HEK293T (cell line): ENCODE measurements around the gene ARID1B.

Source experiments
- CTCF ChIA-PET: fragments of 350-600 bp; formaldehyde crosslinking; extraction: SDS; loops from one replicate; lab custom pipeline; 2021; ENCODE audit warnings: antibody characterized with exemption, inconsistent platforms; lab: Yijun Ruan, JAX
- POLR2A ChIA-PET: fragments of 350-600 bp; formaldehyde crosslinking; extraction: SDS; loops from one replicate; lab custom pipeline; 2020; ENCODE audit warnings: antibody characterized with exemption, inconsistent platforms; lab: Yijun Ruan, JAX
- DNase-seq: peaks from one replicate; pipeline ENCODE4 v3.0.0; 2012; ENCODE audit warnings: mixed read lengths; ENCODE audit errors: extremely low spot score
- ARNT ChIP-seq: fragments of 450-650 bp; IDR thresholded peaks from 2 replicates; pipeline ENCODE4 v1.6.1; 2017; ENCODE audit warnings: mild to moderate bottlenecking
- BHLHE40 ChIP-seq: fragments of 450-650 bp; IDR thresholded peaks from 2 replicates; pipeline ENCODE4 v1.6.1; 2016; ENCODE audit warnings: mild to moderate bottlenecking, moderate library complexity, borderline replicate concordance
- CTBP1 ChIP-seq: fragments of 450-650 bp; IDR thresholded peaks from 2 replicates; pipeline ENCODE4 v1.6.1; 2016; ENCODE audit warnings: borderline replicate concordance
- ELF4 ChIP-seq: fragments of 450-650 bp; IDR thresholded peaks from 2 replicates; pipeline ENCODE4 v1.6.1; 2017; ENCODE audit warnings: antibody characterized with exemption
- FOXA1 ChIP-seq: fragments of 450-650 bp; IDR thresholded peaks from 2 replicates; pipeline ENCODE4 v1.6.1; 2016; ENCODE audit warnings: mild to moderate bottlenecking
- FOXK2 ChIP-seq: fragments of 450-650 bp; IDR thresholded peaks from 2 replicates; pipeline ENCODE4 v1.6.1; 2016; ENCODE audit warnings: mild to moderate bottlenecking
- FOXM1 ChIP-seq: fragments of 450-650 bp; IDR thresholded peaks from 2 replicates; pipeline ENCODE4 v1.6.1; 2017; ENCODE audit warnings: mild to moderate bottlenecking, borderline replicate concordance
- HDGF ChIP-seq: fragments of 450-650 bp; IDR thresholded peaks from 2 replicates; pipeline ENCODE4 v1.6.1; 2017; ENCODE audit warnings: antibody characterized with exemption, borderline replicate concordance
- L3MBTL2 ChIP-seq: fragments of 450-650 bp; conservative IDR thresholded peaks from 2 replicates; pipeline ENCODE4 v1.6.1; 2016; ENCODE audit warnings: mild to moderate bottlenecking
- LEF1 ChIP-seq: fragments of 450-650 bp; IDR thresholded peaks from 2 replicates; pipeline ENCODE4 v1.6.1; 2017; ENCODE audit warnings: mild to moderate bottlenecking, borderline replicate concordance
- NFRKB ChIP-seq: fragments of 450-650 bp; IDR thresholded peaks from 2 replicates; pipeline ENCODE4 v1.6.1; 2016; ENCODE audit warnings: mild to moderate bottlenecking, moderate library complexity
- SP1 ChIP-seq: fragments of 450-650 bp; IDR thresholded peaks from 2 replicates; pipeline ENCODE4 v1.6.1; 2017
- SUZ12 ChIP-seq: fragments of 450-650 bp; IDR thresholded peaks from 2 replicates; pipeline ENCODE4 v1.6.1; 2016; ENCODE audit warnings: mild to moderate bottlenecking
- TARDBP ChIP-seq: fragments of 450-650 bp; IDR thresholded peaks from 2 replicates; pipeline ENCODE4 v1.6.1; 2016
- ZNF384 ChIP-seq: fragments of 450-650 bp; IDR thresholded peaks from 2 replicates; pipeline ENCODE4 v1.6.1; 2016
- TF ChIP-seq, protein P1 (sequence below): fragments of 450-650 bp; IDR thresholded peaks from 2 replicates; pipeline ENCODE4 v1.6.1; 2016

ARID1B gene

GRCh38 chr6:157187182-157188083, 410.3 kb downstream of the ARID1B start:
- peak; percentile 69 for TF ChIP-seq CTBP1
- TF ChIP-seq FOXM1, result no peak
- TF ChIP-seq LEF1, result no peak
- no peak for TF ChIP-seq NFRKB
- TF ChIP-seq HDGF, result no peak
- TF ChIP-seq FOXA1, result no peak
- TF ChIP-seq FOXK2, result no peak; the same call in 1 of the 2 replicates
- TF ChIP-seq, protein P1, sequence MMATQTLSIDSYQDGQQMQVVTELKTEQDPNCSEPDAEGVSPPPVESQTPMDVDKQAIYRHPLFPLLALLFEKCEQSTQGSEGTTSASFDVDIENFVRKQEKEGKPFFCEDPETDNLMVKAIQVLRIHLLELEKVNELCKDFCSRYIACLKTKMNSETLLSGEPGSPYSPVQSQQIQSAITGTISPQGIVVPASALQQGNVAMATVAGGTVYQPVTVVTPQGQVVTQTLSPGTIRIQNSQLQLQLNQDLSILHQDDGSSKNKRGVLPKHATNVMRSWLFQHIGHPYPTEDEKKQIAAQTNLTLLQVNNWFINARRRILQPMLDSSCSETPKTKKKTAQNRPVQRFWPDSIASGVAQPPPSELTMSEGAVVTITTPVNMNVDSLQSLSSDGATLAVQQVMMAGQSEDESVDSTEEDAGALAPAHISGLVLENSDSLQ, result peak; percentile 96
- no peak for TF ChIP-seq BHLHE40
- TF ChIP-seq ARNT, result peak; percentile 91
- TF ChIP-seq SUZ12, result no peak
- TF ChIP-seq SP1, result no peak
- peak; percentile 66; the same call in 1 of the 2 replicates for TF ChIP-seq ZNF384
- TF ChIP-seq L3MBTL2, result 0 out of 2 replicates have a peak, but pooled peaks have one; percentile 12
- TF ChIP-seq ELF4, result no peak
- no peak for TF ChIP-seq TARDBP
- POLR2A ChIA-PET, result no interaction called here
- peak; percentile 47 for DNase-seq
- CTCF ChIA-PET, result interaction anchor here (0.5 kb wide), 1 partner anchor 149 kb away, joined by 6 read pairs; no protein-coding TSS in a partner anchor

GRCh38 chr6:157188213-157188612, 411.0 kb downstream of the ARID1B start:
- CTCF ChIA-PET, result no interaction called here

GRCh38 chr6:157193443-157193996, 416.3 kb downstream of the ARID1B start:
- TF ChIP-seq L3MBTL2 (no peak), LEF1 (no peak), FOXM1 (no peak), CTBP1 (no peak)
- TF ChIP-seq, protein P1, result no peak
- CTCF ChIA-PET, result no interaction called here

More at GRCh38 chr6:157188213-157188612, 411.0 kb downstream of the ARID1B start:
- no peak for DNase-seq
- TF ChIP-seq SUZ12 (no peak), BHLHE40 (no peak), L3MBTL2 (no peak), SP1 (no peak), FOXK2 (no peak), ELF4 (no peak), FOXA1 (no peak), ZNF384 (no peak), FOXM1 (no peak), CTBP1 (no peak), TARDBP (no peak), LEF1 (no peak), HDGF (no peak), ARNT (no peak), NFRKB (no peak)
- TF ChIP-seq, protein P1, result no peak
- POLR2A ChIA-PET, result no interaction called here

GRCh38 chr6:157194110-157194509, 416.9 kb downstream of the ARID1B start:
- POLR2A ChIA-PET, result no interaction called here
- CTCF ChIA-PET, result interaction anchor here (1.0 kb wide), 1 partner anchor 9 kb away, joined by 3 read pairs; no protein-coding TSS in a partner anchor
- TF ChIP-seq LEF1, result no peak
- no peak for TF ChIP-seq ZNF384
- DNase-seq, result no peak

More at GRCh38 chr6:157193443-157193996, 416.3 kb downstream of the ARID1B start:
- DNase-seq, result no peak
- POLR2A ChIA-PET, result no interaction called here

DNA sequence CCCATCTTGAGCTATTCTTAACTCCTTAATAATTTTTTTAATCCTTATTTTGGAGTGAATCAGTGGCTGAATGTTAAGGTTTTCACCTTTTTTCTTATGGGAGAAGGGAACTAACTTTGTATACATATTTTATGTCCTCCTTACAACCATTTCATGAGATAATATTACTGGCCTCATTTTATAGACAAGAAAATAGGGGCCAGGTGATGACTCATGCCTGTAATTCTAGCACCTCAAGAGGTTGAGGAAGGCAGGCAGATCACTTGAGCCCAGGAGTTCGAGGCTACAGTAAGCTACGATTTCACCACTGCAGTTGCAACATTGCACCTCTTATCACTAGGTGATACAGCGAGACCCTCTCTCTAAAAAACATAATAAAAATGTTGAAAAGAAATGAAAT, 417.5 kb downstream of the ARID1B start:
- DNase-seq, result no peak
- TF ChIP-seq HDGF, result no peak
- no peak for TF ChIP-seq NFRKB
- TF ChIP-seq ELF4, result no peak
- no peak for TF ChIP-seq TARDBP
- TF ChIP-seq CTBP1, result no peak
- TF ChIP-seq FOXM1, result no peak
- ChIA-PET POLR2A (no interaction called here), CTCF (interaction anchor here (1.0 kb wide), 1 partner anchor 9 kb away, joined by 3 read pairs; no protein-coding TSS in a partner anchor)
